ENCODE results near the gene CPLX1. TPM values are rescaled to one million over a fixed set of nuclear protein-coding genes. Genes with fewer than 3 reads are reported as not detected.

CPLX1 gene
- total RNA-seq, 2 experiments from 2014 or later: 0.21 to 0.25 TPM

- no peaks in the 10 kb centered on the region for H3K79me2 ChIP-seq (ENCODE audit: insufficient read depth, low read depth, low read length)
- DNase-seq (ENCODE audit: low spot score): no peak
- CTCF ChIA-PET (ENCODE audit: unreplicated experiment): no interaction called here
- no peak overlapping the region for H3K27ac ChIP-seq (ENCODE audit: low read depth, low read length, poor library complexity, severe bottlenecking)
- no peak overlapping the region for H3K4me2 ChIP-seq (ENCODE audit: low read length)
- no peaks in the 10 kb centered on the region for H3K36me3 ChIP-seq (ENCODE audit: insufficient read depth, low read length)
- POLR2A ChIA-PET: no interaction called here
- no peaks in the 10 kb centered on the region for H3K9me2 ChIP-seq (ENCODE audit: insufficient read depth, low read length)
- H2AFZ ChIP-seq (ENCODE audit: low read length): no peak overlapping the region
- H4K20me1 ChIP-seq (ENCODE audit: insufficient read depth, low read length): no peaks in the 10 kb centered on the region
- H3K9me3 ChIP-seq (ENCODE audit: low read length): peaks cover 6% of the 10 kb centered on the region; the same call in 1 of the 2 replicates
- H3K4me3 ChIP-seq (ENCODE audit: low read depth, low read length, poor library complexity, severe bottlenecking): no peak overlapping the region
- H3K4me1 ChIP-seq (ENCODE audit: insufficient read depth, low read length, poor library complexity, severe bottlenecking): no peaks in the 10 kb centered on the region
- BruUV-seq (replicated peaks): no TSS peak
- TF ChIP-seq CTCF (conservative IDR thresholded peaks at IDR 0.05; ENCODE audit: low read length): no peak
- TF ChIP-seq EZH2phosphoT487 (IDR thresholded peaks at IDR 0.05; ENCODE audit: borderline replicate concordance, low read depth, low read length): no peak
- intact Hi-C loops (cut with micrococcal nuclease; ENCODE audit: unreplicated experiment): no loop called here
These were observed 7.2 kb upstream of the CPLX1 start for GRCh38 chr4:833156-833555.

DNA sequence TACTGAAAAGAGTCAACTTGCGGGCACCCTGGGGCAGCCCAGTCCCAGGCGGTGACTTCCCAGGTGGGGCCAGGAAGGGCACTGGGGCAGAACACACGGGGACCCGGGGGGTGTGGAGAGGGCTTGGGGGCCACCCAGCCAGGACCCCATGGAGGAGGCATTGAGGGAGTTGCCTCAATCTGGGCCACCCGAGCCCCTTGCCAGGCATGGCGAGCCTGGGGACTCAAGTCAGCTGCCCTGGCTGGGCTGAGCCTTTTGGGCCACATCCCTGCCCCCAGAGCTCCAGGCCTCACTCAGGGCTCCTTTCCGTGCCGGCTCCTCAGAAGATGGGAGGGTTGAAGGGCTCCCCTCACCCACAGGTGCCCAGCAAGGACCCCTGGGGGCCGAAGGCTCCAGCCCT, 6.6 kb upstream of the CPLX1 start:
- Histone ChIP-seq H4K20me1 (ENCODE audit: insufficient read depth, low read length) (no peaks in the 10 kb centered on the region), H3K36me3 (ENCODE audit: insufficient read depth, low read length) (no peaks in the 10 kb centered on the region), H3K9me2 (ENCODE audit: insufficient read depth, low read length) (no peaks in the 10 kb centered on the region), H2AFZ (ENCODE audit: low read length) (no peak overlapping the region), H3K27ac (ENCODE audit: low read depth, low read length, poor library complexity, severe bottlenecking) (no peak overlapping the region), H3K79me2 (ENCODE audit: insufficient read depth, low read depth, low read length) (no peaks in the 10 kb centered on the region), H3K4me2 (ENCODE audit: low read length) (no peak overlapping the region), H3K4me3 (ENCODE audit: low read depth, low read length, poor library complexity, severe bottlenecking) (no peak overlapping the region), H3K4me1 (ENCODE audit: insufficient read depth, low read length, poor library complexity, severe bottlenecking) (no peaks in the 10 kb centered on the region), H3K9me3 (ENCODE audit: low read length) (0 out of 2 replicates have a peak, but pooled peaks cover 1% of the 10 kb centered on the region)
- no TSS peak for BruUV-seq (replicated peaks)
- ChIA-PET CTCF (ENCODE audit: unreplicated experiment) (no interaction called here), POLR2A (no interaction called here)
- intact Hi-C loops (cut with micrococcal nuclease; ENCODE audit: unreplicated experiment): no loop called here
- no peak for DNase-seq (ENCODE audit: low spot score)
- no peak for TF ChIP-seq CTCF (conservative IDR thresholded peaks at IDR 0.05; ENCODE audit: low read length)
- no peak for TF ChIP-seq EZH2phosphoT487 (IDR thresholded peaks at IDR 0.05; ENCODE audit: borderline replicate concordance, low read depth, low read length)

DNA sequence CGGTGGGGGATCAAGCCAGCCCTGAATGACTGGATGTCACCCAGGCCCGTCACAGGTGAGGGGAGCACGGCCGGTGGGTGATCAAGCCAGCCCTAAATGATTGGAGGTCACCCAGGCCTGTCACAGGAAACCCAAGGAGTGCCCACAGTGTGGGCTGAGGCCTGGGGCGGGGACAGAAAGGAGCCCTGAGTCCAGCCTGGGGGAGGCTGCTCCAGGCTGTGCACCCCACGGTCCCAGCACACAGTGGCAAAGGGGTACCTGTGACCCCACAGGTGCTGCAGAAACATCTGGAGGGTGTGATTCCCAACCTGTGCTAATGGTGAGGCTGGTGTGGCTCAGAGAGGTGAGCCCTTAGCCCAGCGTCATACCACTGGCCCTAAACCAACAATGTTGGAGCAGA, 6.2 kb upstream of the CPLX1 start:
- H2AFZ ChIP-seq (ENCODE audit: low read length): no peak overlapping the region
- H3K27ac ChIP-seq (ENCODE audit: low read depth, low read length, poor library complexity, severe bottlenecking): no peak overlapping the region
- ChIA-PET POLR2A (no interaction called here), CTCF (ENCODE audit: unreplicated experiment) (no interaction called here)
- BruUV-seq (replicated peaks): no TSS peak
- H3K9me2 ChIP-seq (ENCODE audit: insufficient read depth, low read length): no peaks in the 10 kb centered on the region
- no peaks in the 10 kb centered on the region for H3K36me3 ChIP-seq (ENCODE audit: insufficient read depth, low read length)
- no peak for DNase-seq (ENCODE audit: low spot score)
- H3K9me3 ChIP-seq (ENCODE audit: low read length): no peaks in the 10 kb centered on the region
- TF ChIP-seq CTCF (conservative IDR thresholded peaks at IDR 0.05; ENCODE audit: low read length) (no peak), EZH2phosphoT487 (IDR thresholded peaks at IDR 0.05; ENCODE audit: borderline replicate concordance, low read depth, low read length) (no peak)
- no peaks in the 10 kb centered on the region for H3K79me2 ChIP-seq (ENCODE audit: insufficient read depth, low read depth, low read length)
- no peak overlapping the region for H3K4me2 ChIP-seq (ENCODE audit: low read length)
- intact Hi-C loops (cut with micrococcal nuclease; ENCODE audit: unreplicated experiment): no loop called here
- H3K4me1 ChIP-seq (ENCODE audit: insufficient read depth, low read length, poor library complexity, severe bottlenecking): no peaks in the 10 kb centered on the region
- no peak overlapping the region for H3K4me3 ChIP-seq (ENCODE audit: low read depth, low read length, poor library complexity, severe bottlenecking)
- no peaks in the 10 kb centered on the region for H4K20me1 ChIP-seq (ENCODE audit: insufficient read depth, low read length)
